ENCODE measurements around the gene GNB1. TPM values are rescaled to one million over a fixed set of nuclear protein-coding genes. Genes with fewer than 3 reads are reported as not detected.

GNB1 gene
- total and polyA plus RNA-seq, 10 of the 15 experiments (the other 5 are each of a cell fraction or from before 2014, with no cell fraction given), result 23.0 to 392 (median 93.9) TPM

DNA sequence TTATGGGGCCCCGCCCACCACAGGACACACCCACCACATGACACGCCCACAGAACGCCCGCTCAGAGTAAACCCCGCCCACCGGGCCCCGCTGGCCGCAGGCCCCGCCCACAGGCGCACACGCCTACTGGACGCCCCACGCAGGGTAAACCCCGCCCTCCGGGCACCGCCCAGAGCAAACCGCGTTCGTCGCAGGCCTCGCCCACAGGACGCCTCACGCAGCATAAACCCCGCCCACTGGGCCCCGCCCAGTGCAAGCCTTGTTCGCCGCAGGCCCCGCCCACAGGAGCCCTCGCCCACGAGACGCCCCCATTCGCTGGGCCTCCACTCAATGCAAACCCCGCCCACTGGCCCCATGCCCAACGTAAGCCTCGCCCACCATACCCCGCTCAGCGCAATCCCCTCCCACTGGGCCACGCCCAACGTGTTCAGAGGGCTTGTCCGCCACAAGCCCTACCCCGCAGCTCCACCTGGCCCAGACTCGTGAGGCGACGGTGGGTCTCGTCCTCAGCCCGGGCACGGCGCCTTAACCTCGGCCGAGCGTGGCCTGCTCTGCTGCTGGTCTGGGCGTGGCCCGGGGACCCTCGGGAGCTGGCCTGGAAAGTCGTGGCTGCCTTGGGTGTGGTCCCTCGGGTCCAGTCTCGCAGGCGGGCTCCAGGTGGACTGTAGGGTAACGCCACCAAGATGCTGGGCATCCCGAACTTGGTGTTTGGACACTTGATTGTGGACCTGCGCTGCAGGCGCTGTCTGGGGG, 28.6 kb upstream of the GNB1 start (continued):
- TF ChIP-seq GATAD2B (conservative IDR thresholded peaks at IDR 0.05; ENCODE audit: low read depth), result 0 out of 2 replicates have a peak, but pooled peaks have one; percentile 5
- no peak for TF ChIP-seq TCF3 (IDR thresholded peaks at IDR 0.05; ENCODE audit: borderline replicate concordance, insufficient read depth, low read depth, low read length)
- TF ChIP-seq USF2 (IDR thresholded peaks at IDR 0.05; ENCODE audit: borderline replicate concordance, low read depth, low read length), result peak; percentile 1; the same call in 1 of the 2 replicates
- TF ChIP-seq RBBP5 (conservative IDR thresholded peaks at IDR 0.05), result no peak
- TF ChIP-seq, protein P1, sequence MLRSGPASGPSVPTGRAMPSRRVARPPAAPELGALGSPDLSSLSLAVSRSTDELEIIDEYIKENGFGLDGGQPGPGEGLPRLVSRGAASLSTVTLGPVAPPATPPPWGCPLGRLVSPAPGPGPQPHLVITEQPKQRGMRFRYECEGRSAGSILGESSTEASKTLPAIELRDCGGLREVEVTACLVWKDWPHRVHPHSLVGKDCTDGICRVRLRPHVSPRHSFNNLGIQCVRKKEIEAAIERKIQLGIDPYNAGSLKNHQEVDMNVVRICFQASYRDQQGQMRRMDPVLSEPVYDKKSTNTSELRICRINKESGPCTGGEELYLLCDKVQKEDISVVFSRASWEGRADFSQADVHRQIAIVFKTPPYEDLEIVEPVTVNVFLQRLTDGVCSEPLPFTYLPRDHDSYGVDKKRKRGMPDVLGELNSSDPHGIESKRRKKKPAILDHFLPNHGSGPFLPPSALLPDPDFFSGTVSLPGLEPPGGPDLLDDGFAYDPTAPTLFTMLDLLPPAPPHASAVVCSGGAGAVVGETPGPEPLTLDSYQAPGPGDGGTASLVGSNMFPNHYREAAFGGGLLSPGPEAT (IDR thresholded peaks at IDR 0.05; ENCODE audit: low read depth), result no peak
- peak; percentile 64; the same call in 1 of the 2 replicates for TF ChIP-seq NRF1 (conservative IDR thresholded peaks at IDR 0.05; ENCODE audit: low read depth, low read length)

DNA sequence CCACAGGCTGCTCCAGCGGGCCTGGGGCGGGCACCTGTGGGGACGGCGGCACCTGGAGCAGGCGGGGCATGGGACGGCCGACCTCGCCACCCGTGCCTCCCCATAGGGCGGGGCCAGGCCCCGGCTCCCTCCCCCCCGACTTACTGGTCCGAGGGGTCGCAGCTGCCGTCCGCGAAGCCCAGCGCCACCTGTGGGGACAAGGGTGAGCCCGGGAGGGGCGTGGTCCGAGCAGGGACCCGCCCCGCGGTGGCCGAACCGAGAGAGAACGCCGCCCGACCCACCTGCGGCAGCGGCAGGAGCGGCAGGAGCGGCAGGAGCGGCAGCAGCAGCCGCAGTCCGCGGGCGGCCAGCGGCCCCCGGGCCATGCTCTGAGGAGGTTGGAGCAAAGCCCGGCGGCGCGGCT, 28.0 kb upstream of the GNB1 start, which contains the start of gene TMEM52:
Gene TMEM52 (minus strand): TSS at position 379 of the 403 bp plus-strand sequence. CDS start 14 bp downstream, at position 365.
- H2AFZ ChIP-seq (ENCODE audit: control insufficient read depth, low read depth, low read length), result peak within 1 kb of the TSS; percentile 78
- H3K36me3 ChIP-seq (ENCODE audit: control insufficient read depth in 2 of 2, insufficient read depth in 2 of 2, low read length in 1 of 2), result no peaks in the 10 kb centered on the region
- no peaks in the 10 kb centered on the region for H3K9me3 ChIP-seq (replicated peaks; ENCODE audit: control insufficient read depth, insufficient read depth, low read length)
- peaks cover 7% of the 10 kb centered on the region for H3K4me1 ChIP-seq (ENCODE audit: control insufficient read depth, insufficient read depth, low read length)
- ChIA-PET POLR2A (no interaction called here), CTCF (interaction anchor here (0.6 kb wide), 1 partner anchor 332 kb away, joined by 3 read pairs; no protein-coding TSS in a partner anchor), SMC1A (ENCODE audit: uncharacterized antibody, unreplicated experiment) (no interaction called here), RAD21 (ENCODE audit: unreplicated experiment) (no interaction called here)
- H3K27ac ChIP-seq (ENCODE audit: control insufficient read depth, insufficient read depth), result no peak within 1 kb of the TSS
- no peaks in the 10 kb centered on the region for H3K79me2 ChIP-seq (ENCODE audit: control insufficient read depth, insufficient read depth, low read length)
- H3K9ac ChIP-seq (ENCODE audit: control insufficient read depth, insufficient read depth, low read length), result no peak within 1 kb of the TSS
- DNase-seq (ENCODE audit: low read depth, low spot score) (no peak), FAIRE-seq (no peak), ATAC-seq (peak; percentile 56)
- H3K4me3 ChIP-seq, result peak within 1 kb of the TSS; percentile 60
- 6% methylated on average over 33 of the region's 44 CpGs for WGBS (ENCODE audit: insufficient coverage, insufficient replicate concordance, low lambda C conversion rate, missing lambda C conversion rate)
- BruUV-seq (replicated peaks), result no TSS peak
- TF ChIP-seq SUZ12 (IDR thresholded peaks at IDR 0.05; ENCODE audit: unreplicated experiment) (no peak), CTCF (IDR thresholded peaks at IDR 0.05 in 2 of 3, conservative IDR thresholded peaks at IDR 0.05 in 1 of 3; ENCODE audit: control insufficient read depth in 2 of 3, extremely low read depth in 1 of 3, insufficient read depth in 1 of 3, low read depth in 3 of 3, low read length in 3 of 3) (peak in 1 of 3 experiments; percentile 7; a peak in 1 of 6 replicates), DPF2 (IDR thresholded peaks at IDR 0.05) (peak; percentile 53; the same call in 1 of the 2 replicates), NR2F1 (conservative IDR thresholded peaks at IDR 0.05) (0 out of 2 replicates have a peak, but pooled peaks have one; percentile 30), SMARCA5 (IDR thresholded peaks at IDR 0.05) (0 out of 2 replicates have a peak, but pooled peaks have one; percentile 29), TCF12 (IDR thresholded peaks at IDR 0.05; ENCODE audit: low read depth, low read length) (no peak), IKZF1 (conservative IDR thresholded peaks at IDR 0.05) (0 out of 2 replicates have a peak, but pooled peaks have one; percentile 16)
- TF ChIP-seq, protein P2, sequence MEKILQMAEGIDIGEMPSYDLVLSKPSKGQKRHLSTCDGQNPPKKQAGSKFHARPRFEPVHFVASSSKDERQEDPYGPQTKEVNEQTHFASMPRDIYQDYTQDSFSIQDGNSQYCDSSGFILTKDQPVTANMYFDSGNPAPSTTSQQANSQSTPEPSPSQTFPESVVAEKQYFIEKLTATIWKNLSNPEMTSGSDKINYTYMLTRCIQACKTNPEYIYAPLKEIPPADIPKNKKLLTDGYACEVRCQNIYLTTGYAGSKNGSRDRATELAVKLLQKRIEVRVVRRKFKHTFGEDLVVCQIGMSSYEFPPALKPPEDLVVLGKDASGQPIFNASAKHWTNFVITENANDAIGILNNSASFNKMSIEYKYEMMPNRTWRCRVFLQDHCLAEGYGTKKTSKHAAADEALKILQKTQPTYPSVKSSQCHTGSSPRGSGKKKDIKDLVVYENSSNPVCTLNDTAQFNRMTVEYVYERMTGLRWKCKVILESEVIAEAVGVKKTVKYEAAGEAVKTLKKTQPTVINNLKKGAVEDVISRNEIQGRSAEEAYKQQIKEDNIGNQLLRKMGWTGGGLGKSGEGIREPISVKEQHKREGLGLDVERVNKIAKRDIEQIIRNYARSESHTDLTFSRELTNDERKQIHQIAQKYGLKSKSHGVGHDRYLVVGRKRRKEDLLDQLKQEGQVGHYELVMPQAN (conservative IDR thresholded peaks at IDR 0.05), result 0 out of 2 replicates have a peak, but pooled peaks have one; percentile 22
- in situ Hi-C loops (cut with MboI), result no loop called here
- intact Hi-C loops (cut with micrococcal nuclease; ENCODE audit: unreplicated experiment), result loop anchor here (1.0 kb wide), 1 partner anchor 10 kb away; no protein-coding TSS in a partner anchor
- peak within 1 kb of the TSS; percentile 98 for H3K4me2 ChIP-seq (ENCODE audit: control insufficient read depth, insufficient read depth)
- peaks cover 0 to 2% of the 10 kb centered on the region in 2 experiments; a peak in 1 of 4 replicates for H3K27me3 ChIP-seq (replicated peaks in 1 of 2; ENCODE audit: control insufficient read depth in 2 of 2, insufficient read depth in 2 of 2, low read length in 1 of 2)
- no peaks in the 10 kb centered on the region for H4K20me1 ChIP-seq (ENCODE audit: control insufficient read depth, insufficient read depth)

Measured in GM12878 (cell line).